Measurements from ENCODE around the gene TMEFF2. TPM values are rescaled to one million over a fixed set of nuclear protein-coding genes. Genes with fewer than 3 reads are reported as not detected.

TMEFF2 gene
- total and polyA plus RNA-seq, 10 of the 15 experiments (the other 5 are each of a cell fraction or from before 2014, with no cell fraction given) = not detected

GRCh38 chr2:191999101-191999841 is 195.5 kb downstream of the TMEFF2 start:
- DNase-seq (ENCODE audit: low read depth, low spot score) (no peak), FAIRE-seq (no peak), ATAC-seq (no peak)
- no peaks in the 10 kb centered on the region for H4K20me1 ChIP-seq (ENCODE audit: control insufficient read depth, insufficient read depth)
- no peak overlapping the region for H2AFZ ChIP-seq (ENCODE audit: control insufficient read depth, low read depth, low read length)
- H3K9me3 ChIP-seq (replicated peaks; ENCODE audit: control insufficient read depth, insufficient read depth, low read length) = no peaks in the 10 kb centered on the region
- no peak overlapping the region for H3K27ac ChIP-seq (ENCODE audit: control insufficient read depth, insufficient read depth)
- H3K36me3 ChIP-seq (ENCODE audit: control insufficient read depth in 2 of 2, insufficient read depth in 2 of 2, low read length in 1 of 2) = no peaks in the 10 kb centered on the region
- H3K9ac ChIP-seq (ENCODE audit: control insufficient read depth, insufficient read depth, low read length) = no peak overlapping the region
- in situ Hi-C loops (cut with MboI) = no loop called here
- POLR2A ChIA-PET = interaction anchor here (1.6 kb wide), 1 partner anchor 9 kb away, joined by 8 read pairs; no protein-coding TSS in a partner anchor
- SMC1A ChIA-PET (ENCODE audit: uncharacterized antibody, unreplicated experiment) = interaction anchor here (0.7 to 2.8 kb wide), 9 partner anchors 9 to 322 kb away, joined by 3 to 11 read pairs (median 4); partner anchors contain the start of gene NABP1
- no peaks in the 10 kb centered on the region for H3K27me3 ChIP-seq (replicated peaks in 1 of 2; ENCODE audit: control insufficient read depth in 2 of 2, insufficient read depth in 2 of 2, low read length in 1 of 2)
- H3K4me1 ChIP-seq (ENCODE audit: control insufficient read depth, insufficient read depth, low read length) = peaks cover 5% of the 10 kb centered on the region
- WGBS (ENCODE audit: insufficient coverage, insufficient replicate concordance, low lambda C conversion rate, missing lambda C conversion rate) = 48% methylated on average over 4 of the region's 4 CpGs
- CTCF ChIA-PET = interaction anchor here (1.4 to 3.0 kb wide), 3 partner anchors 9 to 12 kb away, joined by 6 to 14 read pairs (median 7); no protein-coding TSS in a partner anchor
- H3K79me2 ChIP-seq (ENCODE audit: control insufficient read depth, insufficient read depth, low read length) = no peaks in the 10 kb centered on the region
- H3K4me3 ChIP-seq = no peak overlapping the region
- no peak overlapping the region for H3K4me2 ChIP-seq (ENCODE audit: control insufficient read depth, insufficient read depth)
- RAD21 ChIA-PET (ENCODE audit: unreplicated experiment) = interaction anchor here (0.5 kb wide), 1 partner anchor 412 kb away, joined by 5 read pairs; no protein-coding TSS in a partner anchor
- intact Hi-C loops (cut with micrococcal nuclease; ENCODE audit: unreplicated experiment) = no loop called here
- TF ChIP-seq PKNOX1 (IDR thresholded peaks at IDR 0.05) = no peak
- TF ChIP-seq ZNF592 (IDR thresholded peaks at IDR 0.05) = no peak
- TF ChIP-seq POU2F2 (IDR thresholded peaks at IDR 0.05; ENCODE audit: borderline replicate concordance, low read depth, low read length) = no peak
- no peak for TF ChIP-seq IRF4 (IDR thresholded peaks at IDR 0.05; ENCODE audit: low read depth, low read length)
- no peak for TF ChIP-seq BMI1 (IDR thresholded peaks at IDR 0.05; ENCODE audit: borderline replicate concordance)
- TF ChIP-seq SKIL (IDR thresholded peaks at IDR 0.05; ENCODE audit: low read depth, poor library complexity, severe bottlenecking) = no peak
- TF ChIP-seq FOXK2 (IDR thresholded peaks at IDR 0.05) = no peak
- TF ChIP-seq PAX5 (IDR thresholded peaks at IDR 0.05; ENCODE audit: borderline replicate concordance, low read depth, low read length) = no peak
- TF ChIP-seq YY1 (IDR thresholded peaks at IDR 0.05; ENCODE audit: low read depth, low read length) = no peak
- no peak for TF ChIP-seq FOS (IDR thresholded peaks at IDR 0.05; ENCODE audit: borderline replicate concordance, extremely low read depth, insufficient read length)
- TF ChIP-seq SMAD1 (IDR thresholded peaks at IDR 0.05; ENCODE audit: low read depth, partially characterized antibody) = no peak
- no peak for TF ChIP-seq IKZF1 (conservative IDR thresholded peaks at IDR 0.05)
- TF ChIP-seq GATAD2B (conservative IDR thresholded peaks at IDR 0.05; ENCODE audit: low read depth) = no peak
- no peak for TF ChIP-seq CEBPB (IDR thresholded peaks at IDR 0.05; ENCODE audit: borderline replicate concordance in 1 of 2, low read depth in 2 of 2, low read length in 2 of 2)
- no peak for TF ChIP-seq YBX1 (IDR thresholded peaks at IDR 0.05)
- no TSS peak for BruUV-seq (replicated peaks)
